ENCODE results near the gene S100A13. TPM values are rescaled to one million over a fixed set of nuclear protein-coding genes. Genes with fewer than 3 reads are reported as not detected.
"Not testable (repeated sequence)": the region's sequence is repeated elsewhere in the genome, so short reads cannot be mapped to it uniquely, and the experiment has no call there.

The S100A13 gene
- polyA plus RNA-seq, 2 donors, result 74.3 to 122 TPM

GRCh38 chr1:153649137-153649862, 22.0 kb upstream of the S100A13 start:
- peak overlapping the region in 1 of 2 donors; percentile 26 for H3K27ac ChIP-seq (ENCODE audit: low read depth in 2 of 2, low read length in 1 of 2)
- H3K4me1 ChIP-seq (ENCODE audit: control insufficient read depth in 2 of 2, insufficient read depth in 2 of 2, low read length in 1 of 2), result peaks cover 6% of the 10 kb centered on the region in 2 donors
- WGBS, 2 donors, result 39 to 55% methylated on average over 3 of the region's 3 CpGs
- H3K36me3 ChIP-seq (ENCODE audit: control insufficient read depth in 2 of 2, insufficient read depth in 2 of 2, low read length in 1 of 2), result peaks cover 5% of the 10 kb centered on the region in 2 donors
- no peaks in the 10 kb centered on the region for H3K9me3 ChIP-seq (ENCODE audit: control insufficient read depth in 2 of 2, insufficient read depth in 1 of 2, low read depth in 1 of 2, low read length in 1 of 2)
- no peak overlapping the region for H3K4me3 ChIP-seq (ENCODE audit: low read depth in 1 of 2, low read length in 2 of 2)
- H3K27me3 ChIP-seq (ENCODE audit: control insufficient read depth in 1 of 2, insufficient read depth in 2 of 2, low read length in 2 of 2), result no peaks in the 10 kb centered on the region

DNA sequence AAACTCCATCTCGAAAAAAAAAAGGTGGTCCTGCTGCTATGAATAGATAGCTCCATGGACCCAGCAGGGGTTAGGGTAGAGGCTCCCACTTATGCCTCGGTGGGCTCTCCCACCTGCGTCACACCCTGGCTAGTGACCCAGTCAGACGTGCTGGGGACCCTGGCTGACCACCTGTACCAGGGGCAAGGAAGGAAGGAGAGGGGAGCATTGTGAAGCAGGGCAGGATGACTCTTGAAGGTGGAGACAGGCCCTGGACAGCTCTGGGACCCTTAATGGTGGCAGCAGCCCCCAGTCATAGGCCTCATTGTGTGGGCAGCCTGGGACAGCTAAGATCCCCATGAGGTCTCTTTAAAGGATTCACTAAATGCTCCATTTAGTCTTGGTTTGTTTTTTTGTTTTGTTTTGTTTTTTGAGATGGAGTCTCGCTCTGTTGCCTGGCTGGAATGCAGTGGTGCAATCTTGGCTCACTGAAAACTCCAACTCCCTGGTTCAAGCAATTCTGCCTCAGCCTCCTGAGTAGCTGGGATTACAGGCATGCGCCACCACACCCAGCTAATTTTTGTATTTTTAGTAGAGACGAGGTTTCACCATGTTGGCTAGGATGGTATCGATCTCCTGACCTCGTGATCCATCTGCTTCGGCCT, 20.8 kb upstream of the S100A13 start:
- WGBS, 2 donors, result 81 to 82% methylated on average over 10 of the region's 10 CpGs
- H3K36me3 ChIP-seq (ENCODE audit: control insufficient read depth in 2 of 2, insufficient read depth in 2 of 2, low read length in 1 of 2), result peaks cover 5 to 7% of the 10 kb centered on the region in 2 donors
- no peaks in the 10 kb centered on the region for H3K9me3 ChIP-seq (ENCODE audit: control insufficient read depth in 2 of 2, insufficient read depth in 1 of 2, low read depth in 1 of 2, low read length in 1 of 2)
- no peak overlapping the region for H3K27ac ChIP-seq (ENCODE audit: low read depth in 2 of 2, low read length in 1 of 2)
- peaks cover 6% of the 10 kb centered on the region in 2 donors for H3K4me1 ChIP-seq (ENCODE audit: control insufficient read depth in 2 of 2, insufficient read depth in 2 of 2, low read length in 1 of 2)
- H3K27me3 ChIP-seq (ENCODE audit: control insufficient read depth in 1 of 2, insufficient read depth in 2 of 2, low read length in 2 of 2), result no peaks in the 10 kb centered on the region
- no peak overlapping the region for H3K4me3 ChIP-seq (ENCODE audit: low read depth in 1 of 2, low read length in 2 of 2)

DNA sequence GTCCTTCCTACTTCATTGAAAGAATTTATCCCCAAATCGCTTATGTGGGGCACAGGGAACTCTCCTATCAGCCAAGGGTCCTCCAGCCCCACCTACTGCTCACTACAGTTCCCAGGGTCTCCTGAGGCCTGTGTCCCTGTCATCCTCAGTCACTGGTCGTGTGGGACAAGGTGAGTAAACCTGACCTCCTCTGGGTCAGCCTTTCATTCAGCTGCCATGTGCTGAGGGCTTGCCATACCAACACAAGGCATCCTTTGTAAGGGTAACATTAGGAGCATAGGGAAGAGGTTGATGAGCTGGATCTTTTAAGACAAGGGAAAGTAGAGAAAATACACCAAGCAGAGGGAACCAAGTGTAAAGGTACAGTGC, 20.0 kb upstream of the S100A13 start:
- Histone ChIP-seq H3K4me1 (ENCODE audit: control insufficient read depth in 2 of 2, insufficient read depth in 2 of 2, low read length in 1 of 2) (peaks cover 6% of the 10 kb centered on the region in 2 donors), H3K27me3 (ENCODE audit: control insufficient read depth in 1 of 2, insufficient read depth in 2 of 2, low read length in 2 of 2) (no peaks in the 10 kb centered on the region), H3K9me3 (ENCODE audit: control insufficient read depth in 2 of 2, insufficient read depth in 1 of 2, low read depth in 1 of 2, low read length in 1 of 2) (no peaks in the 10 kb centered on the region), H3K27ac (ENCODE audit: low read depth in 2 of 2, low read length in 1 of 2) (peak overlapping the region in 1 of 2 donors; percentile 20), H3K36me3 (ENCODE audit: control insufficient read depth in 2 of 2, insufficient read depth in 2 of 2, low read length in 1 of 2) (peaks cover 9% of the 10 kb centered on the region in 2 donors), H3K4me3 (ENCODE audit: low read depth in 1 of 2, low read length in 2 of 2) (no peak overlapping the region)
- WGBS, 2 donors, result 55 to 56% methylated on average over 2 of the region's 2 CpGs

DNA sequence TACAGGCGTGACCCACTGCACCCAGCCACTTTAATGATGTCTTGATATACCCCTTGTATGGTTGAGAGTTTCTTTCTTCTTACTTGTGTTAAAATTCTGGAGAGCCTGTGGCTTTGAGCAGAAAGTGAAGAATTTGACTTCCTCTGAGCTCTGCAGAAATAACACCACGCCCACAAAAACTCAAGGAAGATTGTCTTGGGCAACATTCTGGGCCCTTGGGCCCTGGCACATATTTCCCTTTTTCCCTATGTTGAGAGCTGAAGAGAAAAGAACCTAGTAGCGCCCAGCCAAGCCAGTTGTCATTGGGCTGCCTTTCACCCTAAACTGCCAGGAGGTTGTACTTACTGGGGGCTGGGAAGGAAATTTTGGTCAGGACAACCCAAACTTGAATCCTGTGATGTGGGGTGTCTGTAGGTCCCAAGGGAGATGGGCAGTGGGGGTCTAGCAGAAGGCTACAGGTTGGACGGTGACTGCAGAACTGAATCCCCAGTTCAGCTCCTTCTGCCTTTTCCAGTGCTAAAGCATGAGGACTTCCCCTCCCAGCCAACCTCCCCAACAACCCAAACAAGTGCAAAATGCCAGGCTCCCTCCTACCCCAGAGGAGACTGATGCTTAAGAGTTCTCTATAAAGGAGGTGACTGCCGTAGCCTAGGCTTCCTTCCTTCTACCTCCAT, 19.5 kb upstream of the S100A13 start:
- 83 to 87% methylated on average over 5 of the region's 5 CpGs for WGBS, 2 donors
- peak overlapping the region in 1 of 2 donors; percentile 20 for H3K27ac ChIP-seq (ENCODE audit: low read depth in 2 of 2, low read length in 1 of 2)
- H3K4me3 ChIP-seq (ENCODE audit: low read depth in 1 of 2, low read length in 2 of 2), result no peak overlapping the region
- H3K9me3 ChIP-seq (ENCODE audit: control insufficient read depth in 2 of 2, insufficient read depth in 1 of 2, low read depth in 1 of 2, low read length in 1 of 2), result no peaks in the 10 kb centered on the region
- H3K27me3 ChIP-seq (ENCODE audit: control insufficient read depth in 1 of 2, insufficient read depth in 2 of 2, low read length in 2 of 2), result no peaks in the 10 kb centered on the region
- H3K4me1 ChIP-seq (ENCODE audit: control insufficient read depth in 2 of 2, insufficient read depth in 2 of 2, low read length in 1 of 2), result peaks cover 6% of the 10 kb centered on the region in 2 donors
- peaks cover 14% of the 10 kb centered on the region in 2 donors for H3K36me3 ChIP-seq (ENCODE audit: control insufficient read depth in 2 of 2, insufficient read depth in 2 of 2, low read length in 1 of 2)

GRCh38 chr1:153643816-153644215, 16.5 kb upstream of the S100A13 start:
- Histone ChIP-seq H3K27me3 (ENCODE audit: control insufficient read depth in 1 of 2, insufficient read depth in 2 of 2, low read length in 2 of 2) (no peaks in the 10 kb centered on the region), H3K4me1 (ENCODE audit: control insufficient read depth in 2 of 2, insufficient read depth in 2 of 2, low read length in 1 of 2) (peaks cover 2 to 6% of the 10 kb centered on the region in 2 donors), H3K4me3 (ENCODE audit: low read depth in 1 of 2, low read length in 2 of 2) (no peak overlapping the region), H3K36me3 (ENCODE audit: control insufficient read depth in 2 of 2, insufficient read depth in 2 of 2, low read length in 1 of 2) (peaks cover 22 to 31% of the 10 kb centered on the region in 2 donors), H3K9me3 (ENCODE audit: control insufficient read depth in 2 of 2, insufficient read depth in 1 of 2, low read depth in 1 of 2, low read length in 1 of 2) (no peaks in the 10 kb centered on the region), H3K27ac (ENCODE audit: low read depth in 2 of 2, low read length in 1 of 2) (no peak overlapping the region)

GRCh38 chr1:153643100-153643499, 15.8 kb upstream of the S100A13 start:
- Histone ChIP-seq H3K4me1 (ENCODE audit: control insufficient read depth in 2 of 2, insufficient read depth in 2 of 2, low read length in 1 of 2) (peaks cover 2 to 6% of the 10 kb centered on the region in 2 donors), H3K27ac (ENCODE audit: low read depth in 2 of 2, low read length in 1 of 2) (no peak overlapping the region), H3K4me3 (ENCODE audit: low read depth in 1 of 2, low read length in 2 of 2) (no peak overlapping the region), H3K9me3 (ENCODE audit: control insufficient read depth in 2 of 2, insufficient read depth in 1 of 2, low read depth in 1 of 2, low read length in 1 of 2) (no peaks in the 10 kb centered on the region), H3K27me3 (ENCODE audit: control insufficient read depth in 1 of 2, insufficient read depth in 2 of 2, low read length in 2 of 2) (no peaks in the 10 kb centered on the region), H3K36me3 (ENCODE audit: control insufficient read depth in 2 of 2, insufficient read depth in 2 of 2, low read length in 1 of 2) (peaks cover 22 to 34% of the 10 kb centered on the region in 2 donors)
- WGBS, 2 donors, result 90% methylated on average over 11 of the region's 11 CpGs

- H3K27ac ChIP-seq (ENCODE audit: low read depth in 2 of 2, low read length in 1 of 2), result no peak overlapping the region
- 83% methylated on average over 11 of the region's 11 CpGs for WGBS, 2 donors
- H3K36me3 ChIP-seq (ENCODE audit: control insufficient read depth in 2 of 2, insufficient read depth in 2 of 2, low read length in 1 of 2), result peaks cover 26 to 34% of the 10 kb centered on the region in 2 donors
- no peaks in the 10 kb centered on the region for H3K27me3 ChIP-seq (ENCODE audit: control insufficient read depth in 1 of 2, insufficient read depth in 2 of 2, low read length in 2 of 2)
- H3K4me3 ChIP-seq (ENCODE audit: low read depth in 1 of 2, low read length in 2 of 2), result no peak overlapping the region
- peaks cover 0 to under 1% of the 10 kb centered on the region in 2 donors for H3K4me1 ChIP-seq (ENCODE audit: control insufficient read depth in 2 of 2, insufficient read depth in 2 of 2, low read length in 1 of 2)
- no peaks in the 10 kb centered on the region for H3K9me3 ChIP-seq (ENCODE audit: control insufficient read depth in 2 of 2, insufficient read depth in 1 of 2, low read depth in 1 of 2, low read length in 1 of 2)
These were observed 14.9 kb upstream of the S100A13 start for GRCh38 chr1:153642161-153642560.

GRCh38 chr1:153640861-153641260, 13.6 kb upstream of the S100A13 start:
- Histone ChIP-seq H3K27me3 (ENCODE audit: control insufficient read depth in 1 of 2, insufficient read depth in 2 of 2, low read length in 2 of 2) (no peaks in the 10 kb centered on the region), H3K4me3 (ENCODE audit: low read depth in 1 of 2, low read length in 2 of 2) (no peak overlapping the region), H3K4me1 (ENCODE audit: control insufficient read depth in 2 of 2, insufficient read depth in 2 of 2, low read length in 1 of 2) (no peaks in the 10 kb centered on the region), H3K36me3 (ENCODE audit: control insufficient read depth in 2 of 2, insufficient read depth in 2 of 2, low read length in 1 of 2) (peaks cover 26 to 39% of the 10 kb centered on the region in 2 donors), H3K9me3 (ENCODE audit: control insufficient read depth in 2 of 2, insufficient read depth in 1 of 2, low read depth in 1 of 2, low read length in 1 of 2) (no peaks in the 10 kb centered on the region), H3K27ac (ENCODE audit: low read depth in 2 of 2, low read length in 1 of 2) (no peak overlapping the region)
- WGBS, 2 donors, result 70 to 73% methylated on average over 6 of the region's 6 CpGs

- not testable (repeated sequence) for H3K27me3 ChIP-seq (ENCODE audit: control insufficient read depth in 1 of 2, insufficient read depth in 2 of 2, low read length in 2 of 2); H3K4me1 ChIP-seq (ENCODE audit: control insufficient read depth in 2 of 2, insufficient read depth in 2 of 2, low read length in 1 of 2); H3K9me3 ChIP-seq (ENCODE audit: control insufficient read depth in 2 of 2, insufficient read depth in 1 of 2, low read depth in 1 of 2, low read length in 1 of 2); H3K4me3 ChIP-seq (ENCODE audit: low read depth in 1 of 2, low read length in 2 of 2)
- Histone ChIP-seq H3K27ac (ENCODE audit: low read depth in 2 of 2, low read length in 1 of 2) (peak overlapping the region in 1 of 2 donors; percentile 18), H3K36me3 (ENCODE audit: control insufficient read depth in 2 of 2, insufficient read depth in 2 of 2, low read length in 1 of 2) (peaks cover 25 to 39% of the 10 kb centered on the region in 2 donors)
- WGBS, 2 donors, result 91 to 98% methylated on average over 5 of the region's 5 CpGs
These were observed 12.9 kb upstream of the S100A13 start for GRCh38 chr1:153640213-153640612.
